HG03460 (cell line): ENCODE measurements around the gene GALNT14.

ENCODE experiments used
- ATAC-seq: cut with Tn5 transposase; IDR thresholded peaks from one replicate; pipeline ENCODE4 v1.9.1; 2021; ENCODE audit not compliant: unreplicated experiment

GALNT14 gene

GRCh38 chr2:31058096-31059035 lies 79.9 kb downstream of the GALNT14 start:
- no peak for ATAC-seq

- ATAC-seq: no peak
Measured at GRCh38 chr2:31057691-31058090, 80.5 kb downstream of the GALNT14 start.

- no peak for ATAC-seq
Measured at GRCh38 chr2:31055938-31056337, 82.3 kb downstream of the GALNT14 start.

- ATAC-seq: no peak
Measured at GRCh38 chr2:31054842-31055388, 83.3 kb downstream of the GALNT14 start.

GRCh38 chr2:31053929-31054782 lies 84.1 kb downstream of the GALNT14 start:
- no peak for ATAC-seq

GRCh38 chr2:31052284-31052683 lies 86.0 kb downstream of the GALNT14 start:
- ATAC-seq: no peak

GRCh38 chr2:31051258-31052140 lies 86.7 kb downstream of the GALNT14 start:
- ATAC-seq: no peak

- ATAC-seq: no peak
Measured at GRCh38 chr2:31049916-31050588, 88.2 kb downstream of the GALNT14 start.

GRCh38 chr2:31049264-31049663 lies 89.0 kb downstream of the GALNT14 start:
- no peak for ATAC-seq

GRCh38 chr2:31047599-31047998 lies 90.6 kb downstream of the GALNT14 start:
- ATAC-seq: no peak

- ATAC-seq: no peak
Measured at GRCh38 chr2:31038385-31038784, 99.9 kb downstream of the GALNT14 start.

GRCh38 chr2:31037058-31037457 lies 101.2 kb downstream of the GALNT14 start:
- no peak for ATAC-seq

- ATAC-seq: no peak
Measured at GRCh38 chr2:31033032-31033431, 105.2 kb downstream of the GALNT14 start.

- no peak for ATAC-seq
Measured at GRCh38 chr2:31032475-31032874, 105.8 kb downstream of the GALNT14 start.

- peak; percentile 77 for ATAC-seq
Measured at GRCh38 chr2:31031132-31031706, 107.0 kb downstream of the GALNT14 start.

GRCh38 chr2:31028417-31028816 lies 109.8 kb downstream of the GALNT14 start:
- no peak for ATAC-seq

- ATAC-seq: no peak
Measured at GRCh38 chr2:31027549-31027948, 110.7 kb downstream of the GALNT14 start.

GRCh38 chr2:31023541-31023940 lies 114.7 kb downstream of the GALNT14 start:
- no peak for ATAC-seq

- no peak for ATAC-seq
Measured at GRCh38 chr2:31020713-31021112, 117.5 kb downstream of the GALNT14 start.

GRCh38 chr2:31018280-31018679 lies 120.0 kb downstream of the GALNT14 start:
- no peak for ATAC-seq
